AG04450 (cell line): ENCODE results near the gene FBN2. TPM values are rescaled to one million over a fixed set of nuclear protein-coding genes. Genes with fewer than 3 reads are reported as not detected.

Experiments
- CTCF ChIA-PET: fragments of 300-600, 350-600 bp; formaldehyde crosslinking; extraction: SDS; loops from one replicate; lab custom pipeline; 2022; ENCODE audit warnings: antibody characterized with exemption, inconsistent platforms; lab: Charles Lee
- POLR2A ChIA-PET: fragments of 350-600 bp; formaldehyde crosslinking; extraction: SDS; loops from one replicate; lab custom pipeline; 2021; ENCODE audit warnings: antibody characterized with exemption, inconsistent platforms; lab: Yijun Ruan, JAX
- DNase-seq: peaks from one replicate; pipeline ENCODE4 v3.0.0-alpha.2; 2011; ENCODE audit warnings: low read depth, low spot score
- H3K27ac ChIP-seq: one replicate; pipeline ENCODE4 v1.5.1; 2012; ENCODE audit warnings: low read depth, low read length, control low read depth
- H3K27me3 ChIP-seq: one replicate; pipeline ENCODE4 v1.6.0; 2012; ENCODE audit warnings: low read length; ENCODE audit not compliant: control insufficient read depth, insufficient read depth
- H3K4me3 ChIP-seq: 2 replicates; pipeline ENCODE4 v1.5.1; 2011; ENCODE audit warnings: mild to moderate bottlenecking, low read depth, low read length, control low read depth
- H3K9me3 ChIP-seq: 2 replicates; pipeline ENCODE4 v1.5.1; 2012; ENCODE audit warnings: low read length; ENCODE audit not compliant: control insufficient read depth, insufficient read depth
- polyA plus RNA-seq: library from polyadenylated mRNA; depleted of rRNA; stranded (reverse); fragments of >200 nt; gene quantifications from 2 replicates; pipeline ENCODE4 v1.2.3, GENCODE V29; 2011
- TF ChIP-seq, protein P1 (sequence below): IDR thresholded peaks from 2 replicates; pipeline ENCODE4 v1.5.1; 2011; ENCODE audit warnings: low read depth, low read length, control low read depth, inconsistent platforms

Gene FBN2
- polyA plus RNA-seq, 1 experiment, result 46.5 TPM

DNA sequence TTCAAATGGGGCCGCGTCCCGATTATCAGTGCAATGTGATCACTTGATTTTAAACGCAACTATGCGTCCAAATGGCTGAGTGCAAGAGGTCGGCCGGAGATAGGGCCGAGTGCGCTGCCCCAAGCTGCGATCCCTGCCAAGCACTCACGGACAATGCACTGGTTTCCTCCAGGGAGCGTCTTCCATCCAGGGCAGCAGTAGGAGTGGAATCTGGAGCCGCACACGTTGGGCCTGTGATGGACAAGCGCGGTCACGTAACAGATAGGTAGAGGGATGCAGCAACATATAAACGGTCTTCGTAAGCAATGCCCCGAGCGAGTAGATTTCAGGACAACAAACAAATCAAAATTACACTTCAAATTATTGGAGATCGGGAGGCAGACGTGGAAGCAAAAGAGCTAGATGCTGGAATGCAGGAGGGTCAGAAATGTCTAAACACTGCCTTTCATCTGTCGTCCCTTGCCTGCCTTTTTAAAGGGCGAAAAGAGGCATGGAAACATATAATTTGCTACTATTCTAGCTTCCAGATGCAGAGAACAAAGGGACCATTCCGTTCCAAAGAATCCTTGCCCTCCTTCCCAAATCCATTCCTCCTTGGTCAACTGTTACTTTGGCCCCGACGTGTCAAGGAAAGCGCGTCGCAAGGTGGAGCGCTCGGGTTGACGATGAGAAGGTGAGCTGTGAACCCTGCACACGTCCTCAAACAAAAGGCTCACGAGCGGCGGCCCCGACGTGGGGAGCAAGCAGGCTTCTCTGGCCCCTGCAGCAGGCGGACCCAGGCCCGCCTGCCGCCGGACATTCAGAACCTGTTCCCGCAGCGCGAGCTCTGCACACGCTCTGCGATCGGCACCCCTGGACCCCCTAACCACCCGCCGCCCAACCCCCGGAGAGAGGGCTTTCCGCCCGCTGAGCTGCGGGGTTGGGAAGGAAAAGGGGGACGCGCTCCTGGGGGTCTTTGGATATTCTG, 1.5 kb downstream of the FBN2 start:
- Histone ChIP-seq H3K4me3 (peak overlapping the region; percentile 70), H3K27me3 (peaks cover 15% of the 10 kb centered on the region), H3K9me3 (no peaks in the 10 kb centered on the region; the same call in 1 of the 2 replicates), H3K27ac (peak overlapping the region; percentile 24)
- TF ChIP-seq, protein P1, sequence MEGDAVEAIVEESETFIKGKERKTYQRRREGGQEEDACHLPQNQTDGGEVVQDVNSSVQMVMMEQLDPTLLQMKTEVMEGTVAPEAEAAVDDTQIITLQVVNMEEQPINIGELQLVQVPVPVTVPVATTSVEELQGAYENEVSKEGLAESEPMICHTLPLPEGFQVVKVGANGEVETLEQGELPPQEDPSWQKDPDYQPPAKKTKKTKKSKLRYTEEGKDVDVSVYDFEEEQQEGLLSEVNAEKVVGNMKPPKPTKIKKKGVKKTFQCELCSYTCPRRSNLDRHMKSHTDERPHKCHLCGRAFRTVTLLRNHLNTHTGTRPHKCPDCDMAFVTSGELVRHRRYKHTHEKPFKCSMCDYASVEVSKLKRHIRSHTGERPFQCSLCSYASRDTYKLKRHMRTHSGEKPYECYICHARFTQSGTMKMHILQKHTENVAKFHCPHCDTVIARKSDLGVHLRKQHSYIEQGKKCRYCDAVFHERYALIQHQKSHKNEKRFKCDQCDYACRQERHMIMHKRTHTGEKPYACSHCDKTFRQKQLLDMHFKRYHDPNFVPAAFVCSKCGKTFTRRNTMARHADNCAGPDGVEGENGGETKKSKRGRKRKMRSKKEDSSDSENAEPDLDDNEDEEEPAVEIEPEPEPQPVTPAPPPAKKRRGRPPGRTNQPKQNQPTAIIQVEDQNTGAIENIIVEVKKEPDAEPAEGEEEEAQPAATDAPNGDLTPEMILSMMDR, result 0 out of 2 replicates have a peak, but pooled peaks have one; percentile 6
- ChIA-PET CTCF (interaction anchor here (1.4 to 1.5 kb wide), 2 partner anchors 138 to 308 kb away, joined by 4 to 14 read pairs; no protein-coding TSS in a partner anchor), POLR2A (interaction anchor here (0.6 to 2.6 kb wide), 3 partner anchors 88 to 138 kb away, joined by 3 to 9 read pairs (median 4); no protein-coding TSS in a partner anchor)
- no peak for DNase-seq

DNA sequence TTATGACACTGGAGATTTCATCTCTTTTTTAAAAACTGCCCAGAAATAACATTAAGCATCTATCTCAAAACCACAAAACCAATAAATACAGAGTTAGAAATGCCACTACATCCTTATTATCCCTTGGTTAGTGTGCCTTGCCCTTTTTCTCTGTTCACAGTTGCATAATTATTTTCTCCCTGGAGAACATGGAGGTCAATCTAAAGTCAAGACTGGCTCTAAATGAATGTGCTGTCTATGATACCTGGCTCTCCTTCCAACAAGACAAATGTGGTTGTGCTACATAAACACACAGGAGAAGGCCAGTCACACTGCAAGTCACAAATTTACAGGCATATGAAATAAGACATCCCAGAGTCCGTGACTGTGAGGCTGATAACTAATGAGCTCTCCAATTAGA, 2.8 kb downstream of the FBN2 start:
- CTCF ChIA-PET, result no interaction called here
- DNase-seq, result no peak
- TF ChIP-seq, protein P1, result no peak

DNA sequence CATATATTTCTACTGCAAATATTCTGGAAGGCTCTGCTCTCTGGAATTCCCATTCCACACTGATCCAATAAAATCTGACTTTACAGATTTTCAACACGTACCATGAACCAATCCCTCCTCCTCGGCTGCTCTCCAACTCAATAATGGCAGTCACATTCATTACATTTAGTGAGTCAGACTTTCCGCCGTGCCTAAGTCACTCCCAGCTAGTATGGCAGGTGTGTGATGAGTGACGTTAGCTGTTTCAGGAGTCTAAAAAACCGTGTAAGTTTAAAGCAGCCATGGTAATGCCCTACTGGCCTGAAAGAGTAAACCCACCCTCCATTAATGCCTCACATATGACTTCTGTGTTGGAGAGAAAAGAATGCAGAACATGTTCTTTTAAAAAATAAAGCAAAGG, 3.3 kb downstream of the FBN2 start:
- no peak overlapping the region for H3K4me3 ChIP-seq
- ChIA-PET CTCF (no interaction called here), POLR2A (no interaction called here)
- H3K27ac ChIP-seq, result no peak overlapping the region
- H3K27me3 ChIP-seq, result peaks cover 15% of the 10 kb centered on the region
- TF ChIP-seq, protein P1, result no peak
- no peaks in the 10 kb centered on the region; the same call in 1 of the 2 replicates for H3K9me3 ChIP-seq
- no peak for DNase-seq

More for the DNA sequence above, 2.8 kb downstream of the FBN2 start:
- no peaks in the 10 kb centered on the region; the same call in 1 of the 2 replicates for H3K9me3 ChIP-seq
- no peak overlapping the region for H3K4me3 ChIP-seq
- POLR2A ChIA-PET, result no interaction called here
- H3K27ac ChIP-seq, result no peak overlapping the region
- H3K27me3 ChIP-seq, result peaks cover 15% of the 10 kb centered on the region

DNA sequence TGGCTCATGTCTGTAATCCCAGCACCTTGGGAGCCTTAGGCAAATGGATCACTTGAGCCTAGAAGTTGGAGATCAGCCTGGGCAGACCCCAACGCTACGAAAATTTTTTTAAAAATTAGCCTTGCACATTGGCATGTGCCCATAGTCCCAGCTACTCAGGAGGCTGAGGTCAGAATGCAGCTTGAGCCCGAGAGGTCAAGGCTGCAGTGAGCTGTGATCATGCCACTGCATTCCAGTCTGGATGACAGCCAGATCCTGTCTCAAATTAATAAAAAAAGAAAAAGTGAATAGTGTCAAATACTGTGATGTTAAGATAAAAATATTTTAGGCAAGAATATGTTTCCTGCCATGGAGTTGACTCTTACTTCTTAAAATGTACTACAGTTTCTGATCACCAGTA, 5.3 kb downstream of the FBN2 start:
- DNase-seq, result no peak
- H3K4me3 ChIP-seq, result no peak overlapping the region
- ChIA-PET POLR2A (no interaction called here), CTCF (interaction anchor here (1.0 kb wide), 1 partner anchor 142 kb away, joined by 3 read pairs; no protein-coding TSS in a partner anchor)
- TF ChIP-seq, protein P1, result no peak
- H3K27me3 ChIP-seq, result peaks cover 5% of the 10 kb centered on the region
- H3K9me3 ChIP-seq, result no peaks in the 10 kb centered on the region; the same call in 1 of the 2 replicates
- H3K27ac ChIP-seq, result no peak overlapping the region

DNA sequence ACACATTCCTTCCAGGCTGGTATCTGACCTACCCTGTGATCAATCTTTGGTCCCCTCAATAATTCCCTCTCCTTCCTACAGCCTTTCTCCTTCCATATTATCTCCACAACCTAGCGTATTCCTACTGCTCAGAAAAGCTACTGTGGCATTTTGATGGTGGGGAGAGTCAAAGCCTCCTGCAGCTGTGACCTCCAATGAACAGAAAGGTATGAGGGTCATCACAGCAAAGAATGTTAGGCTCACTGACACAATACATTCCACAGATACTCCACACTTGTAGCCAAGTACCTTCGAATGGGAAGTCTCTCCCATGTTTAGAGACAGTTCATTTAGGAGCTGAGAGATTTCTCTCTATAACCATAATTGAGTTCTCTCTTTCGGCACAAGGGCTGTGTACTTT, 5.9 kb downstream of the FBN2 start:
- no peak for DNase-seq
- Histone ChIP-seq H3K4me3 (no peak overlapping the region), H3K27me3 (peaks cover 5% of the 10 kb centered on the region), H3K9me3 (no peaks in the 10 kb centered on the region; the same call in 1 of the 2 replicates), H3K27ac (no peak overlapping the region)
- ChIA-PET CTCF (interaction anchor here (1.0 kb wide), 1 partner anchor 142 kb away, joined by 3 read pairs; no protein-coding TSS in a partner anchor), POLR2A (no interaction called here)
- TF ChIP-seq, protein P1, result no peak
